SK-N-SH treated with all-trans-retinoic acid at 6 μM for 48 hours (cell line): ENCODE data around the gene NEK4.

ENCODE experiments used
- ATAC-seq: fragments of 200-7000 bp; cut with Tn5 transposase; 3 replicates; pipeline ENCODE4 v1.9.1; 2020; ENCODE audit warnings: mild to moderate bottlenecking, moderate library complexity
- ARNTL ChIP-seq: fragments of 450-650 bp; formaldehyde crosslinking; IDR thresholded peaks from 2 replicates; pipeline ENCODE4 v1.5.0; 2020; ENCODE audit warnings: low read depth, mild to moderate bottlenecking, moderate library complexity, borderline replicate concordance
- BACH2 ChIP-seq: fragments of 250-450 bp; sonication (Bioruptor Pico); IDR thresholded peaks from 2 replicates; pipeline ENCODE4 v1.9.0; 2021; ENCODE audit warnings: mild to moderate bottlenecking, borderline replicate concordance
- CSDC2 ChIP-seq: fragments of 250-450 bp; sonication (Bioruptor Pico); IDR thresholded peaks from 2 replicates; pipeline ENCODE4 v1.5.0; 2020; ENCODE audit warnings: mild to moderate bottlenecking, moderate library complexity
- ESRRG ChIP-seq: fragments of 250-450 bp; sonication (Bioruptor Pico); IDR thresholded peaks from 2 replicates; pipeline ENCODE4 v1.6.1; 2021; ENCODE audit warnings: mild to moderate bottlenecking
- ISL1 ChIP-seq: fragments of 250-450 bp; sonication (Bioruptor Pico); IDR thresholded peaks from 2 replicates; pipeline ENCODE4 v2.1.2; 2022; ENCODE audit warnings: mild to moderate bottlenecking, moderate library complexity
- OSR1 ChIP-seq: fragments of 250-450 bp; sonication (Bioruptor Pico); IDR thresholded peaks from 2 replicates; pipeline ENCODE4 v1.8.0; 2022; ENCODE audit warnings: moderate library complexity, mild to moderate bottlenecking, inconsistent platforms
- PPARA ChIP-seq: fragments of 250-450 bp; sonication (Bioruptor Pico); IDR thresholded peaks from 2 replicates; pipeline ENCODE4 v1.5.0; 2020; ENCODE audit warnings: mild to moderate bottlenecking, borderline replicate concordance
- RARB ChIP-seq: fragments of 250-450 bp; sonication (Bioruptor Pico); IDR thresholded peaks from 2 replicates; pipeline ENCODE4 v1.8.0; 2021; ENCODE audit warnings: mild to moderate bottlenecking, moderate library complexity
- SNAI2 ChIP-seq: fragments of 250-450 bp; sonication (Bioruptor Pico); IDR thresholded peaks from 2 replicates; pipeline ENCODE4 v1.5.0; 2020; ENCODE audit warnings: mild to moderate bottlenecking, moderate library complexity
- TCF4 ChIP-seq: fragments of 250-450 bp; sonication (Bioruptor Pico); IDR thresholded peaks from 2 replicates; pipeline ENCODE4 v1.8.0; 2021; ENCODE audit warnings: mild to moderate bottlenecking, moderate library complexity, borderline replicate concordance
- TOX ChIP-seq: fragments of 250-450 bp; sonication (Bioruptor Pico); IDR thresholded peaks from 2 replicates; pipeline ENCODE4 v1.8.0; 2021; ENCODE audit warnings: mild to moderate bottlenecking, moderate library complexity, borderline replicate concordance
- TSHZ2 ChIP-seq: fragments of 250-450 bp; sonication (Bioruptor Pico); IDR thresholded peaks from 2 replicates; pipeline ENCODE4 v1.5.0; 2020; ENCODE audit warnings: mild to moderate bottlenecking, moderate library complexity
- ZC3H10 ChIP-seq: fragments of 250-450 bp; sonication (Bioruptor Pico); IDR thresholded peaks from 2 replicates; pipeline ENCODE4 v1.5.1; 2021; ENCODE audit warnings: mild to moderate bottlenecking, moderate library complexity
- ZFP3 ChIP-seq: fragments of 250-450 bp; sonication (Bioruptor Pico); IDR thresholded peaks from 2 replicates; pipeline ENCODE4 v1.5.0; 2020; ENCODE audit warnings: mild to moderate bottlenecking, moderate library complexity
- ZFP30 ChIP-seq: fragments of 450-650 bp; formaldehyde crosslinking; IDR thresholded peaks from 2 replicates; pipeline ENCODE4 v1.5.0; 2022; ENCODE audit warnings: mild to moderate bottlenecking, moderate library complexity
- ZNF565 ChIP-seq: fragments of 450-650 bp; formaldehyde crosslinking; conservative IDR thresholded peaks from 2 replicates; pipeline ENCODE4 v1.5.0; 2020; ENCODE audit warnings: low read depth, mild to moderate bottlenecking, moderate library complexity
- ZNF70 ChIP-seq: fragments of 450-650 bp; formaldehyde crosslinking; IDR thresholded peaks from 2 replicates; pipeline ENCODE4 v1.5.0; 2020; ENCODE audit warnings: mild to moderate bottlenecking, moderate library complexity
- ZNF8 ChIP-seq: fragments of 450-650 bp; formaldehyde crosslinking; IDR thresholded peaks from 2 replicates; pipeline ENCODE4 v1.5.0; 2020; ENCODE audit warnings: mild to moderate bottlenecking, moderate library complexity
- TF ChIP-seq, protein P1 (sequence below): fragments of 250-450 bp; sonication (Bioruptor Pico); IDR thresholded peaks from 2 replicates; pipeline ENCODE4 v1.5.1; 2020; ENCODE audit warnings: low read depth, mild to moderate bottlenecking, moderate library complexity
- TF ChIP-seq, protein P2 (sequence below): fragments of 250-450 bp; sonication (Bioruptor Pico); IDR thresholded peaks from 2 replicates; pipeline ENCODE4 v1.5.1; 2021; ENCODE audit warnings: mild to moderate bottlenecking, moderate library complexity

NEK4 gene

DNA sequence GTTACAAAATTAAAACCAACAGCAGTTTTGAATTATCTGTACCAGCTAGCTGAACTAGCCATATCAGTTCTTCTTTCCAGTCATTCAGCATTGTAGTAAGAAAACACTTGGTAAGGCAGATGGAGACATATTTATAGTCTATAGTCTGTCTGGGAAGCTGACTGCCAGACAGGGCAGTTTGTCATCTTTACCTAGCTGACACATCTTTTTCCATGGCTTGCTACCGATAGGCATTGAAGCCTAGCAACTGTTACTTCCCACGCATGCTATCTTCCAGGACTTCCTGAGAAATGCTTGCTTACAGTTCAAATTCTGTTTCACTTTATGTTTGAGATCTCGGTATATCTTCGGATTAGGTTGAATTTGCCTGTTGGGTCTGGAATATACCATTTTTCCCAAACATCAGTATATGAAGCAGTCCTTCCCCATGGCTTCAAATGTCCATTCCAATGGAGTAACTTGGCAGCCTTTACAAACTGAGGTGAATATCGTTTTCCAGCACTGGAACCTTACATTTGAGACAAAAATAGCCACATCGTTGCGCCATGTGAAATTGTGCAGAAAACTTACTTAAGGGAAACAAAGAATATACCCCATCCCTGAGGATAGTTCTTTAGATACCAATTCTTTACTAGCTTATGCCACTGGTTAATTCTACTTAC, 76.1 kb downstream of the NEK4 start:
- TF ChIP-seq TCF4 (CRISPR knock-in tag), result no peak
- TF ChIP-seq PPARA, result no peak
- no peak for TF ChIP-seq ZC3H10 (CRISPR knock-in tag)
- no peak for TF ChIP-seq SNAI2
- TF ChIP-seq ZFP30 (CRISPR knock-in tag), result no peak
- no peak for TF ChIP-seq ZFP3
- TF ChIP-seq TSHZ2 (CRISPR knock-in tag), result no peak
- no peak for TF ChIP-seq ZNF70 (CRISPR knock-in tag)
- TF ChIP-seq, all 23 proteins: peak for 0
- no peak for ATAC-seq

- ATAC-seq, result no peak; the same call in 2 of the 3 replicates
- TF ChIP-seq ZFP30 (CRISPR knock-in tag) (no peak), BACH2 (CRISPR knock-in tag) (no peak)
These were observed 77.7 kb downstream of the NEK4 start for GRCh38 chr3:52693071-52693470.

DNA sequence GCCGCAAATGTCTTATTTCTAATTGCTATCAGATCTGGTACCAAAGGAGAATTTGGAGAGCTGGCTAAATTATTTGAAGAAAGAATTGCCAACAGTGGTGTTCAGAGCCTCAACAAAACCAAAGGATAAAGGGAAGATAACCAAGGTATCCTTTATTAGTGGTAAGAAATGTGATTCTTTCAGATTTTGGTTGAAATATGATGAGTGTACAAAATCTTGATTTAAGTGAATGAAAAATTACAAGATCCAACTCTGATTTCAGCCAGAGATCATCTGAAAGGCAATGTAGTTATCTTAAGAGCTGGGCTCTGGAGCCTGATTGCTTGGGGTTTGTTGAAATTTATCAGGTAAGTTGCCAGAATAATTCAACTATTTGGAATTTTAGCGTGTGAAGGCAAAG, 80.2 kb downstream of the NEK4 start:
- no peak for ATAC-seq
- no peak for TF ChIP-seq ZNF70 (CRISPR knock-in tag)
- TF ChIP-seq CSDC2 (CRISPR knock-in tag), result no peak
- TF ChIP-seq ZFP30 (CRISPR knock-in tag), result no peak
- no peak for TF ChIP-seq TSHZ2 (CRISPR knock-in tag)
- TF ChIP-seq, protein P1, sequence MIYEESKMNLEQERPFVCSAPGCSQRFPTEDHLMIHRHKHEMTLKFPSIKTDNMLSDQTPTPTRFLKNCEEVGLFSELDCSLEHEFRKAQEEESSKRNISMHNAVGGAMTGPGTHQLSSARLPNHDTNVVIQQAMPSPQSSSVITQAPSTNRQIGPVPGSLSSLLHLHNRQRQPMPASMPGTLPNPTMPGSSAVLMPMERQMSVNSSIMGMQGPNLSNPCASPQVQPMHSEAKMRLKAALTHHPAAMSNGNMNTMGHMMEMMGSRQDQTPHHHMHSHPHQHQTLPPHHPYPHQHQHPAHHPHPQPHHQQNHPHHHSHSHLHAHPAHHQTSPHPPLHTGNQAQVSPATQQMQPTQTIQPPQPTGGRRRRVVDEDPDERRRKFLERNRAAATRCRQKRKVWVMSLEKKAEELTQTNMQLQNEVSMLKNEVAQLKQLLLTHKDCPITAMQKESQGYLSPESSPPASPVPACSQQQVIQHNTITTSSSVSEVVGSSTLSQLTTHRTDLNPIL, result no peak
- no peak for TF ChIP-seq ZNF8 (CRISPR knock-in tag)
- no peak for TF ChIP-seq ZNF565 (CRISPR knock-in tag)
- no peak for TF ChIP-seq SNAI2
- no peak for TF ChIP-seq ARNTL (CRISPR knock-in tag)
- TF ChIP-seq OSR1 (CRISPR knock-in tag), result no peak
- no peak for TF ChIP-seq ESRRG

GRCh38 chr3:52689151-52689550, 81.6 kb downstream of the NEK4 start:
- TF ChIP-seq TOX (CRISPR knock-in tag) (no peak), CSDC2 (CRISPR knock-in tag) (no peak), ZNF70 (CRISPR knock-in tag) (no peak)
- TF ChIP-seq, protein P2, sequence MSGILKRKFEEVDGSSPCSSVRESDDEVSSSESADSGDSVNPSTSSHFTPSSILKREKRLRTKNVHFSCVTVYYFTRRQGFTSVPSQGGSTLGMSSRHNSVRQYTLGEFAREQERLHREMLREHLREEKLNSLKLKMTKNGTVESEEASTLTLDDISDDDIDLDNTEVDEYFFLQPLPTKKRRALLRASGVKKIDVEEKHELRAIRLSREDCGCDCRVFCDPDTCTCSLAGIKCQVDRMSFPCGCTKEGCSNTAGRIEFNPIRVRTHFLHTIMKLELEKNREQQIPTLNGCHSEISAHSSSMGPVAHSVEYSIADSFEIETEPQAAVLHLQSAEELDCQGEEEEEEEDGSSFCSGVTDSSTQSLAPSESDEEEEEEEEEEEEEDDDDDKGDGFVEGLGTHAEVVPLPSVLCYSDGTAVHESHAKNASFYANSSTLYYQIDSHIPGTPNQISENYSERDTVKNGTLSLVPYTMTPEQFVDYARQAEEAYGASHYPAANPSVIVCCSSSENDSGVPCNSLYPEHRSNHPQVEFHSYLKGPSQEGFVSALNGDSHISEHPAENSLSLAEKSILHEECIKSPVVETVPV (CRISPR knock-in tag), result no peak
- ATAC-seq, result no peak

GRCh38 chr3:52688266-52688665, 82.5 kb downstream of the NEK4 start:
- no peak for ATAC-seq
- TF ChIP-seq ZFP3, result no peak
- TF ChIP-seq ISL1 (CRISPR knock-in tag), result no peak
- TF ChIP-seq BACH2 (CRISPR knock-in tag), result no peak
- no peak for TF ChIP-seq ARNTL (CRISPR knock-in tag)
- TF ChIP-seq RARB (CRISPR knock-in tag), result no peak
- TF ChIP-seq TCF4 (CRISPR knock-in tag), result no peak
- TF ChIP-seq ESRRG, result no peak
- TF ChIP-seq TSHZ2 (CRISPR knock-in tag), result no peak
- TF ChIP-seq ZNF8 (CRISPR knock-in tag), result no peak
- TF ChIP-seq CSDC2 (CRISPR knock-in tag), result no peak
- no peak for TF ChIP-seq PPARA
